Activated CD4-positive, alpha-beta memory T cell treated with anti-CD3 and anti-CD28 coated beads for 36 hours (primary cell): ENCODE measurements around the gene KRTAP10-12. TPM values are rescaled to one million over a fixed set of nuclear protein-coding genes. Genes with fewer than 3 reads are reported as not detected.
"Not testable (repeated sequence)": the region's sequence is repeated elsewhere in the genome, so short reads cannot be mapped to it uniquely, and the experiment has no call there.

Experiments
- CTCF ChIA-PET: fragments of 350-600 bp; sonication (Branson Sonifier 250); formaldehyde crosslinking; loops from one replicate; lab custom pipeline; 2021; ENCODE audit warnings: antibody characterized with exemption, inconsistent platforms; lab: Charles Lee
- POLR2A ChIA-PET: fragments of 350-600 bp; sonication (Branson Sonifier 250); formaldehyde crosslinking; loops from one replicate; lab custom pipeline; 2021; ENCODE audit warnings: antibody characterized with exemption; lab: Charles Lee
- DNase-seq: peaks from one replicate; pipeline ENCODE4 v3.0.0-alpha.2; 2020
- H3K27ac Mint-ChIP-seq: one replicate; pipeline ENCODE4 v1.8.0; 2021; ENCODE audit warnings: mixed read lengths
- H3K27me3 Mint-ChIP-seq: one replicate; pipeline ENCODE4 v1.8.0; 2021; ENCODE audit warnings: mixed read lengths
- H3K36me3 Mint-ChIP-seq: one replicate; pipeline ENCODE4 v1.8.0; 2021; ENCODE audit warnings: mixed read lengths
- H3K4me1 Mint-ChIP-seq: one replicate; pipeline ENCODE4 v1.8.0; 2021; ENCODE audit warnings: low read depth, mixed read lengths
- H3K4me3 Mint-ChIP-seq: one replicate; pipeline ENCODE4 v1.8.0; 2021; ENCODE audit warnings: mild to moderate bottlenecking, mixed read lengths
- H3K9me3 Mint-ChIP-seq: one replicate; pipeline ENCODE4 v1.8.0; 2021; ENCODE audit warnings: mixed read lengths
- intact Hi-C: fragments of 100-400 bp; cut with micrococcal nuclease; formaldehyde crosslinking; loops from one replicate; pipeline ENCODE4 v1.15.1; 2023
- total RNA-seq, 2 experiments: library from RNA; stranded (reverse); gene quantifications; one replicate each; pipeline ENCODE4 v1.2.3, GENCODE V29; 2021

Gene KRTAP10-12
- total RNA-seq, 2 experiments from 2014 or later: not detected

GRCh38 chr21:44681152-44681551 lies 15.8 kb upstream of the KRTAP10-12 start:
- Mint-ChIP-seq H3K27ac (no peak overlapping the region), H3K4me1 (peaks cover 2% of the 10 kb centered on the region), H3K9me3 (no peaks in the 10 kb centered on the region), H3K36me3 (no peaks in the 10 kb centered on the region), H3K4me3 (no peak overlapping the region), H3K27me3 (peaks cover 4% of the 10 kb centered on the region)
- intact Hi-C loops: no loop called here
- POLR2A ChIA-PET: no interaction called here
- no peak for DNase-seq
- CTCF ChIA-PET: interaction anchor here (1.7 kb wide), 1 partner anchor 112 kb away, joined by 4 read pairs; no protein-coding TSS in a partner anchor

GRCh38 chr21:44681861-44682579 lies 15.0 kb upstream of the KRTAP10-12 start, which contains the start of gene KRTAP12-1:
Gene KRTAP12-1, minus strand, starts transcription at chr21:44682163. Its CDS starts 40 bp downstream, at chr21:44682123.
- Mint-ChIP-seq H3K36me3 (no peaks in the 10 kb centered on the region), H3K4me1 (peaks cover 6% of the 10 kb centered on the region), H3K4me3 (no peak within 1 kb of the TSS), H3K9me3 (no peaks in the 10 kb centered on the region), H3K27me3 (peaks cover 9% of the 10 kb centered on the region), H3K27ac (no peak within 1 kb of the TSS)
- POLR2A ChIA-PET: no interaction called here
- CTCF ChIA-PET: interaction anchor here (1.7 kb wide), 1 partner anchor 111 kb away, joined by 4 read pairs; no protein-coding TSS in a partner anchor
- intact Hi-C loops: no loop called here
- DNase-seq: no peak

- Mint-ChIP-seq H3K27me3 (peaks cover 9% of the 10 kb centered on the region), H3K9me3 (no peaks in the 10 kb centered on the region), H3K36me3 (no peaks in the 10 kb centered on the region), H3K4me1 (peaks cover 6% of the 10 kb centered on the region), H3K27ac (no peak overlapping the region), H3K4me3 (no peak overlapping the region)
- intact Hi-C loops: no loop called here
- no peak for DNase-seq
- POLR2A ChIA-PET: no interaction called here
- CTCF ChIA-PET: interaction anchor here (1.7 kb wide), 1 partner anchor 110 kb away, joined by 4 read pairs; no protein-coding TSS in a partner anchor
Measured at GRCh38 chr21:44682580-44683151, 14.3 kb upstream of the KRTAP10-12 start.

- no peak for DNase-seq
- ChIA-PET POLR2A (no interaction called here), CTCF (no interaction called here)
- Mint-ChIP-seq H3K4me3 (no peak overlapping the region), H3K4me1 (peaks cover 6% of the 10 kb centered on the region), H3K27ac (no peak overlapping the region), H3K36me3 (no peaks in the 10 kb centered on the region), H3K27me3 (peaks cover 9% of the 10 kb centered on the region), H3K9me3 (no peaks in the 10 kb centered on the region)
- intact Hi-C loops: no loop called here
Measured at GRCh38 chr21:44684077-44684476, 12.9 kb upstream of the KRTAP10-12 start.

- H3K4me1 Mint-ChIP-seq: peaks cover 6% of the 10 kb centered on the region
- intact Hi-C loops: no loop called here
- no peaks in the 10 kb centered on the region for H3K36me3 Mint-ChIP-seq
- POLR2A ChIA-PET: no interaction called here
- CTCF ChIA-PET: no interaction called here
- H3K27me3 Mint-ChIP-seq: peaks cover 9% of the 10 kb centered on the region
- no peak for DNase-seq
- H3K27ac Mint-ChIP-seq: no peak overlapping the region
- H3K4me3 Mint-ChIP-seq: no peak overlapping the region
- no peaks in the 10 kb centered on the region for H3K9me3 Mint-ChIP-seq
Measured at GRCh38 chr21:44684483-44684882, 12.5 kb upstream of the KRTAP10-12 start.

GRCh38 chr21:44685050-44685449 lies 11.9 kb upstream of the KRTAP10-12 start:
- H3K36me3 Mint-ChIP-seq, H3K27ac Mint-ChIP-seq, intact Hi-C loops, H3K27me3 Mint-ChIP-seq, H3K9me3 Mint-ChIP-seq, POLR2A ChIA-PET, CTCF ChIA-PET, H3K4me3 Mint-ChIP-seq, H3K4me1 Mint-ChIP-seq, DNase-seq: not testable (repeated sequence)

- H3K27me3 Mint-ChIP-seq: peaks cover 9% of the 10 kb centered on the region
- POLR2A ChIA-PET: no interaction called here
- CTCF ChIA-PET: no interaction called here
Measured at GRCh38 chr21:44686000-44686781, 10.8 kb upstream of the KRTAP10-12 start.

GRCh38 chr21:44686843-44687561 lies 10.0 kb upstream of the KRTAP10-12 start:
- CTCF ChIA-PET: no interaction called here
- Mint-ChIP-seq H3K27me3 (peaks cover 9% of the 10 kb centered on the region), H3K27ac (no peak overlapping the region), H3K4me3 (no peak overlapping the region), H3K4me1 (peaks cover 9% of the 10 kb centered on the region), H3K9me3 (peaks cover under 1% of the 10 kb centered on the region), H3K36me3 (no peaks in the 10 kb centered on the region)
- DNase-seq: no peak
- intact Hi-C loops: no loop called here
- POLR2A ChIA-PET: no interaction called here

More at GRCh38 chr21:44686000-44686781, 10.8 kb upstream of the KRTAP10-12 start:
- Mint-ChIP-seq H3K9me3 (no peaks in the 10 kb centered on the region), H3K27ac (no peak overlapping the region), H3K4me3 (no peak overlapping the region), H3K36me3 (no peaks in the 10 kb centered on the region), H3K4me1 (peaks cover 6% of the 10 kb centered on the region)
- intact Hi-C loops: no loop called here
- DNase-seq: no peak

- ChIA-PET CTCF (no interaction called here), POLR2A (no interaction called here)
- Mint-ChIP-seq H3K27ac (no peak overlapping the region), H3K36me3 (peaks cover 4% of the 10 kb centered on the region), H3K9me3 (peaks cover 7% of the 10 kb centered on the region), H3K27me3 (peaks cover 9% of the 10 kb centered on the region), H3K4me1 (peaks cover 9% of the 10 kb centered on the region), H3K4me3 (no peak overlapping the region)
- DNase-seq: no peak
- intact Hi-C loops: no loop called here
Measured at GRCh38 chr21:44687671-44688070, 9.3 kb upstream of the KRTAP10-12 start.

GRCh38 chr21:44689740-44690139 lies 7.2 kb upstream of the KRTAP10-12 start:
- H3K27me3 Mint-ChIP-seq, H3K4me3 Mint-ChIP-seq, CTCF ChIA-PET, POLR2A ChIA-PET, H3K27ac Mint-ChIP-seq, H3K36me3 Mint-ChIP-seq, DNase-seq, intact Hi-C loops: not testable (repeated sequence)
- H3K4me1 Mint-ChIP-seq: peaks cover 11% of the 10 kb centered on the region
- peaks cover 17% of the 10 kb centered on the region for H3K9me3 Mint-ChIP-seq

GRCh38 chr21:44691686-44692085 lies 5.3 kb upstream of the KRTAP10-12 start:
- H3K4me1 Mint-ChIP-seq: peaks cover 8% of the 10 kb centered on the region
- H3K9me3 Mint-ChIP-seq: peaks cover 17% of the 10 kb centered on the region
- CTCF ChIA-PET: interaction anchor here (0.9 kb wide), 1 partner anchor 12 kb away, joined by 3 read pairs; no protein-coding TSS in a partner anchor
- intact Hi-C loops: no loop called here
- no peak overlapping the region for H3K4me3 Mint-ChIP-seq
- no peak for DNase-seq
- H3K27ac Mint-ChIP-seq: no peak overlapping the region
- H3K36me3 Mint-ChIP-seq: peaks cover 8% of the 10 kb centered on the region
- peaks cover 11% of the 10 kb centered on the region for H3K27me3 Mint-ChIP-seq
- POLR2A ChIA-PET: no interaction called here
